Activated CD8-positive, alpha-beta T cell treated with anti-CD3 and anti-CD28 coated beads, Interleukin-2, amount 10 ng/mL, durations not matched to agents 7 days and 5 days (primary cell): ENCODE results near the gene UBE3C. TPM values are rescaled to one million over a fixed set of nuclear protein-coding genes. Genes with fewer than 3 reads are reported as not detected.
A peak's percentile ranks its signal among the peaks of the same experiment; 100 is the strongest.

Experiments used
- ATAC-seq: fragments of 150-1000 bp; cut with Tn5 transposase; one replicate; pipeline ENCODE4 v1.10.0; 2021; ENCODE audit warnings: moderate library complexity
- CTCF ChIA-PET: fragments of 350-600 bp; sonication (Branson Sonifier 250); formaldehyde crosslinking; loops from one replicate; lab custom pipeline; 2021; ENCODE audit warnings: antibody characterized with exemption; lab: Charles Lee
- POLR2A ChIA-PET: fragments of 350-600 bp; sonication (Branson Sonifier 250); formaldehyde crosslinking; loops from one replicate; lab custom pipeline; 2021; ENCODE audit warnings: antibody characterized with exemption; lab: Charles Lee
- DNase-seq: peaks from one replicate; pipeline ENCODE4 v3.0.0-alpha.2; 2020
- H3K27ac Mint-ChIP-seq: one replicate; pipeline ENCODE4 v1.8.0; 2021; ENCODE audit warnings: mild to moderate bottlenecking, mixed read lengths
- H3K27me3 Mint-ChIP-seq: one replicate; pipeline ENCODE4 v1.8.0; 2021; ENCODE audit warnings: low read depth, mixed read lengths
- H3K36me3 Mint-ChIP-seq: one replicate; pipeline ENCODE4 v1.8.0; 2021; ENCODE audit warnings: low read depth, mixed read lengths
- H3K4me1 Mint-ChIP-seq: one replicate; pipeline ENCODE4 v1.8.0; 2021; ENCODE audit warnings: low read depth, mixed read lengths
- H3K4me3 Mint-ChIP-seq: one replicate; pipeline ENCODE4 v1.8.0; 2021; ENCODE audit warnings: mild to moderate bottlenecking, mixed read lengths
- H3K9me3 Mint-ChIP-seq: one replicate; pipeline ENCODE4 v1.8.0; 2022; ENCODE audit warnings: mixed read lengths; ENCODE audit not compliant: insufficient read depth
- total RNA-seq, 2 experiments: library from RNA; stranded (reverse); gene quantifications; one replicate each; pipeline ENCODE4 v1.2.3, GENCODE V29; 2021

Gene UBE3C
- total RNA-seq, 2 experiments from 2014 or later, result 57.1 to 57.9 TPM

- Mint-ChIP-seq H3K9me3 (no peaks in the 10 kb centered on the region), H3K36me3 (peaks cover 64% of the 10 kb centered on the region)
- CTCF ChIA-PET, result no interaction called here
Observed at GRCh38 chr7:157189405-157189804, 50.7 kb downstream of the UBE3C start.

DNA sequence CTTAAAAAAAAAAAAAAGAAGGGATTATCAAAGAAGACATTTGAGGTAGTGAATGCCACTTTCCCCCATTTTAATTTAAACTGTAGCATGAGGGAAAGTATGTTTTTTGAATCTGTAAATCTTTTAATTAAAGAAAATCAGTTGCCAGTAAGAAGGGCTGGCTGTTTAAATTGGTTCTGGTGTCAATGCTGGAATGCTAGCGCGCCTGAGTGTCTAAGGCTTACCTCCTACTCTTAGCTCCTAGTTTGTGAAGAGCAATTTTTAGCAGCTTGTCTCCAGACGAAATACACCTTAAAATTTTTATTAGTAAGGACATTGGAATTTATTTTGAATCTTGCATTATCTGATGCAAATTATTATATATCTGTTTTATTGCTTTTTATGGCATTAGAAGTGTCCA, 54.1 kb downstream of the UBE3C start:
- H3K36me3 Mint-ChIP-seq, result peaks cover 65% of the 10 kb centered on the region
- ChIA-PET POLR2A (no interaction called here), CTCF (interaction anchor here (1.2 to 2.1 kb wide), 2 partner anchors 11 to 13 kb away, joined by 4 to 6 read pairs; no protein-coding TSS in a partner anchor)
- no peaks in the 10 kb centered on the region for H3K27me3 Mint-ChIP-seq
- H3K9me3 Mint-ChIP-seq, result no peaks in the 10 kb centered on the region
- no peak overlapping the region for H3K27ac Mint-ChIP-seq
- DNase-seq (no peak), ATAC-seq (no peak)
- H3K4me3 Mint-ChIP-seq, result no peak overlapping the region
- peaks cover 2% of the 10 kb centered on the region for H3K4me1 Mint-ChIP-seq

More at GRCh38 chr7:157189405-157189804, 50.7 kb downstream of the UBE3C start:
- POLR2A ChIA-PET, result no interaction called here
- no peak for ATAC-seq
- Mint-ChIP-seq H3K27me3 (no peaks in the 10 kb centered on the region), H3K4me3 (no peak overlapping the region), H3K27ac (no peak overlapping the region), H3K4me1 (peaks cover 2% of the 10 kb centered on the region)
- no peak for DNase-seq

DNA sequence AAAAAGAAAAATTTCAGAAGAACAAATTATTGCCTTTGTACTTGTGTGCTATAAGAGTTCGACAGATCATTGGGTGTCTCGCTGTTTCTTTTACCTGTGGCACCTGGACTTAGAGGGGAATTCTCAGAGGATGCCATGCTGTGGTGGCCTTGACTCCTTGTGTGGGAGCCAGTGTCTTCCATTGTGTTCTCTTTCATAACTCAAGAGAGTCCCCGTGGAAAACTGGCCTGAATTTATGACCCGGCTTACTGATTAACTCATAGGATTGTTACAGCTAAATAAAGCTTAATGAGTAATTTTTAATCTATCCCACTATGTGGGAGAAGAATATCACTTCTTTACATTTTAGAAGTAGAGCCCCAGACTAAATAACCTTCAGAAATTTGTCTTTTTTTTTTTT, 54.5 kb downstream of the UBE3C start:
- Mint-ChIP-seq H3K4me1 (peaks cover 2% of the 10 kb centered on the region), H3K4me3 (no peak overlapping the region), H3K27ac (no peak overlapping the region), H3K27me3 (no peaks in the 10 kb centered on the region), H3K9me3 (no peaks in the 10 kb centered on the region), H3K36me3 (peaks cover 65% of the 10 kb centered on the region)
- ATAC-seq (no peak), DNase-seq (no peak)
- ChIA-PET POLR2A (no interaction called here), CTCF (no interaction called here)

DNA sequence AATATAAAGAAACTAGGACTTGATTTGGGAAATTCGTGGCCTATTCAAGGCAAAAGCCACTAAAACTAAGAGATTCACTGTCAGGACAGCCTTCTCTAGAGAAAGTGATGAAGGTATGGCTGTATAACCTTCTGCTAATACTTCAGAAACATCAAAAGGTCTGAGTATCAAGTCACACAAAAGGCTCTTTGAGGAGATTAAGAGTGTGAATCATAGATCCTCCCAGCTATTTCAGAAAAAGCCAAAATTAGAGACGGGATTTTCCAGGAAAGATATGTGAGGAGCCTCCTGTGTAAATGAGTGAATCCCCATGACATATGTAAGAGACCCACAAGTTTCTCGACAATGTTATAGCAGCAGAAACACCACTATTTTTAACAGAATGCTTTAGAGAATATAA, 56.2 kb downstream of the UBE3C start:
- DNase-seq, result no peak
- Mint-ChIP-seq H3K27ac (no peak overlapping the region), H3K36me3 (peaks cover 61% of the 10 kb centered on the region)

DNA sequence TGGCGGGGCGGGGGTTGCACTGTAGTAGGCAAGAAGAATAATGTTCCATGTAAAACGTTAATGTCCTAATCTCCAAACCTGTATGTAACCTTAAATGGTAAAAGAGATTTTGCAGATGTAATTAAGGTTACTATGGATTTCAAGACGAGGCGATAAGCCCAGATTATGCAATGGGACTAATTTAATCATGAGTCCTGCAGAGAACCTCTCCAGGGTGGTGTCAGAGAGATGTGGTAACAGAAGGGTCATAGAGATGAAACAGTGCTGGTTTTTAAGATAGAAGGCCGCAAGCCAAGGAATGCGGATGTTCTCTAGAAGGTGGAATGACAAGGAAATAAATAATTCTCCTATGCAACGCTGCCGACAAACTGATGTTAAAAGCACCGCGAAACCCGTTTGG, 57.1 kb downstream of the UBE3C start:
- H3K4me3 Mint-ChIP-seq, result no peak overlapping the region
- peaks cover 2% of the 10 kb centered on the region for H3K4me1 Mint-ChIP-seq
- H3K36me3 Mint-ChIP-seq, result peaks cover 56% of the 10 kb centered on the region
- ChIA-PET POLR2A (no interaction called here), CTCF (no interaction called here)
- ATAC-seq, result no peak
- H3K9me3 Mint-ChIP-seq, result no peaks in the 10 kb centered on the region
- DNase-seq, result no peak
- H3K27ac Mint-ChIP-seq, result no peak overlapping the region
- no peaks in the 10 kb centered on the region for H3K27me3 Mint-ChIP-seq

More for the DNA sequence above, 56.2 kb downstream of the UBE3C start:
- CTCF ChIA-PET, result no interaction called here
- POLR2A ChIA-PET, result no interaction called here
- Mint-ChIP-seq H3K4me1 (peaks cover 2% of the 10 kb centered on the region), H3K9me3 (no peaks in the 10 kb centered on the region), H3K4me3 (no peak overlapping the region), H3K27me3 (no peaks in the 10 kb centered on the region)
- no peak for ATAC-seq

GRCh38 chr7:157204134-157204533, 65.4 kb downstream of the UBE3C start:
- CTCF ChIA-PET, result interaction anchor here (2.1 kb wide), 1 partner anchor 12 kb away, joined by 6 read pairs; no protein-coding TSS in a partner anchor
- Mint-ChIP-seq H3K4me3 (no peak overlapping the region), H3K4me1 (no peaks in the 10 kb centered on the region), H3K27ac (no peak overlapping the region), H3K9me3 (no peaks in the 10 kb centered on the region), H3K27me3 (no peaks in the 10 kb centered on the region), H3K36me3 (peaks cover 35% of the 10 kb centered on the region)
- POLR2A ChIA-PET, result no interaction called here
- no peak for ATAC-seq
- DNase-seq, result no peak

DNA sequence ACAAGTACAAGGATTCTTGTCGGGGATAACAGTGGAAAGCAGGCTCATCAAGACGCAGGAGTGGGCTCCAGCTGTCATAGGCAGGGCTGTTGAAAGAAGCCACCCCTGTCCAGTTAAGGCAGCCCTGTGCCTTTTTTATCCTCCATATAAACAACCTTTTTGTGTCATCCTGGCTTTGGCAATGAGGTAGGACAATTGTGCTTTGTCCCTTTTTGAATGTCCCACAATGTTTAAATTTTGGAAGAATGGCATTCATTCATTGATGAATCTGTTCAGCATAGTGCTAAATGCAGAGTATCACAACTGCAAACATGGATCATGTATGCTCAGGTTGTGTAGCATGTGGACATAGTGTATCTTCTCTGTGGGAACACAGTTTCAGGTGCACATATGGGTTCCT, 66.7 kb downstream of the UBE3C start:
- H3K27me3 Mint-ChIP-seq, result no peaks in the 10 kb centered on the region
- H3K4me3 Mint-ChIP-seq, result no peak overlapping the region
- ChIA-PET POLR2A (interaction anchor here (0.8 kb wide), 1 partner anchor 21 kb away, joined by 3 read pairs; no protein-coding TSS in a partner anchor), CTCF (no interaction called here)
- H3K9me3 Mint-ChIP-seq, result no peaks in the 10 kb centered on the region
- peaks cover 31% of the 10 kb centered on the region for H3K36me3 Mint-ChIP-seq
- ATAC-seq (no peak), DNase-seq (no peak)
- no peak overlapping the region for H3K27ac Mint-ChIP-seq
- no peaks in the 10 kb centered on the region for H3K4me1 Mint-ChIP-seq

GRCh38 chr7:157208571-157209413, 70.1 kb downstream of the UBE3C start:
- no peaks in the 10 kb centered on the region for H3K9me3 Mint-ChIP-seq
- no peak overlapping the region for H3K4me3 Mint-ChIP-seq
- H3K27ac Mint-ChIP-seq, result no peak overlapping the region
- peaks cover 29% of the 10 kb centered on the region for H3K36me3 Mint-ChIP-seq
- CTCF ChIA-PET, result interaction anchor here (1.7 kb wide), 1 partner anchor 14 kb away, joined by 5 read pairs; no protein-coding TSS in a partner anchor
- H3K27me3 Mint-ChIP-seq, result no peaks in the 10 kb centered on the region
- DNase-seq (no peak), ATAC-seq (no peak)
- POLR2A ChIA-PET, result no interaction called here
- H3K4me1 Mint-ChIP-seq, result no peaks in the 10 kb centered on the region

DNA sequence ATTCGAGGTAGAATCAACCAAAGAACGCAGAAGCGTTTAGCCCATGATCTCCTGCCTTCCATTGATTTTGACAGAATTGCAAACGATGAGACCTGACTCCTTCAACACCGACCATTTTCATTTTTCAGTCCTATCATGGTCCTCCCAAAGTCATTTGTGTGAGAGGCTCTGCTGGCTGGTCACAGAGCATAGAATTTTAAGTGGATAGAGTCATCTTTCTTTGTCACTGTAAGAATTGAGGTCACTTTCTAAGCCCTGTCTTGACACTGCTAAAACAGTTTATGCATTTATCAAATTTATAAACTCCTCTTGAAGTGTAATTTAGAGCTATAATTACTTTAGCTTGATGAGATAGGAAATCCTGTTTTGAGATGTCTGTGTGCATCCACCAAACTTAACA, 72.0 kb downstream of the UBE3C start:
- no peaks in the 10 kb centered on the region for H3K9me3 Mint-ChIP-seq
- no peak for ATAC-seq
- POLR2A ChIA-PET, result no interaction called here
- no peaks in the 10 kb centered on the region for H3K4me1 Mint-ChIP-seq
- peaks cover 30% of the 10 kb centered on the region for H3K36me3 Mint-ChIP-seq
- H3K27ac Mint-ChIP-seq, result no peak overlapping the region
- H3K4me3 Mint-ChIP-seq, result no peak overlapping the region
- H3K27me3 Mint-ChIP-seq, result no peaks in the 10 kb centered on the region
- no peak for DNase-seq
- CTCF ChIA-PET, result no interaction called here

DNA sequence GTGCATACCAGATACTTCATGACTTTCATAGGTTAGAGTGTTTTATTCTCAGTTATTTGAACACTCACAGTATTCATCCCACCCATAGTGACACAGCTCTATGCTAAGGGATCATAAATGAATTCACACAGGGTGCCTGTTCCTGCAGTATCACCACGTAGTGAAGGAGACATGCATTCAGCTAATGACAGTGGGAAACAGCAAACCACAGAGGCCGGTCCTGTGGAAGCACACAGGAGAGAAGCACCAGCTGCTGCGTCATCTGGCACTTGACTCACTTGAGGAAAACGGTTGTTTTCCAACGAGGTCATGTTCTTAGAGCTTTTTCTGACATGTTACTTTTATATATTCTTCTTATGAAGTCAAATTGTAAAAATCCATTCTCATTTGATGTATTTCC, 73.0 kb downstream of the UBE3C start:
- H3K9me3 Mint-ChIP-seq, result no peaks in the 10 kb centered on the region

GRCh38 chr7:157219154-157219553, 80.4 kb downstream of the UBE3C start:
- H3K27ac Mint-ChIP-seq, result peak overlapping the region; percentile 11
- H3K36me3 Mint-ChIP-seq, result peaks cover 40% of the 10 kb centered on the region
- CTCF ChIA-PET, result no interaction called here

More for the DNA sequence above, 73.0 kb downstream of the UBE3C start:
- DNase-seq (no peak), ATAC-seq (no peak)
- ChIA-PET POLR2A (no interaction called here), CTCF (interaction anchor here (0.6 kb wide), 1 partner anchor 39 kb away, joined by 4 read pairs; no protein-coding TSS in a partner anchor)
- Mint-ChIP-seq H3K27ac (no peak overlapping the region), H3K4me1 (no peaks in the 10 kb centered on the region), H3K36me3 (peaks cover 32% of the 10 kb centered on the region), H3K27me3 (no peaks in the 10 kb centered on the region), H3K4me3 (no peak overlapping the region)

GRCh38 chr7:157220916-157221569, 82.3 kb downstream of the UBE3C start:
- no peaks in the 10 kb centered on the region for H3K27me3 Mint-ChIP-seq
- POLR2A ChIA-PET, result no interaction called here
- no peaks in the 10 kb centered on the region for H3K9me3 Mint-ChIP-seq
- H3K27ac Mint-ChIP-seq, result no peak overlapping the region
- no peak for DNase-seq
- ATAC-seq, result no peak
- H3K36me3 Mint-ChIP-seq, result peaks cover 46% of the 10 kb centered on the region
- CTCF ChIA-PET, result interaction anchor here (0.6 to 1.0 kb wide), 2 partner anchors 29 to 52 kb away, joined by 3 read pairs; no protein-coding TSS in a partner anchor
- H3K4me3 Mint-ChIP-seq, result no peak overlapping the region
- no peaks in the 10 kb centered on the region for H3K4me1 Mint-ChIP-seq

More at GRCh38 chr7:157219154-157219553, 80.4 kb downstream of the UBE3C start:
- Mint-ChIP-seq H3K27me3 (no peaks in the 10 kb centered on the region), H3K4me3 (no peak overlapping the region), H3K9me3 (no peaks in the 10 kb centered on the region), H3K4me1 (no peaks in the 10 kb centered on the region)
- DNase-seq (no peak), ATAC-seq (no peak)
- POLR2A ChIA-PET, result no interaction called here
